Pancreas (tissue), 10 donors: ENCODE data around the gene PIAS4. TPM values are rescaled to one million over a fixed set of nuclear protein-coding genes. Genes with fewer than 3 reads are reported as not detected.
A peak's percentile ranks its signal among the peaks of the same experiment; 100 is the strongest.

ENCODE experiments used
- ATAC-seq, 4 donors: fragments of 200-7000 bp; cut with Tn5 transposase; one replicate each; pipeline versions ENCODE4 v1.8.0 to v1.9.1; 2020; ENCODE audit warnings: mild to moderate bottlenecking in 4 of 4, moderate library complexity in 4 of 4
- DNase-seq, 6 donors: peaks; one replicate each; pipeline ENCODE4 v3.0.0-alpha.2; 2020
- FAIRE-seq: peaks from 2 replicates; lab custom pipeline; 2012; peaks lifted over from hg19 to GRCh38; lab: Jason Lieb, UNC
- H3K27ac ChIP-seq, 4 donors: fragments of 200-600 bp; sonication (generic); 1 replicate in 3 of 4; 2 replicates in 1 of 4; pipeline versions ENCODE4 v1.5.0 to v1.8.0; 2020
- H3K27me3 ChIP-seq, 4 donors: fragments of 200-600 bp; one replicate each; pipeline ENCODE4 v1.8.0; 2021
- H3K36me3 ChIP-seq, 3 donors: fragments of 200-600 bp; sonication (generic) in 1 of 3; one replicate each; pipeline versions ENCODE4 v1.5.0 to v1.8.0; 2020 to 2021
- H3K4me1 ChIP-seq, 3 donors: fragments of 200-600 bp; one replicate each; pipeline ENCODE4 v1.8.0; 2021
- H3K4me3 ChIP-seq, 4 donors: fragments of 200-600 bp; sonication (generic) in 2 of 4; one replicate each; pipeline versions ENCODE4 v1.5.0 to v1.8.0; 2020 to 2021
- H3K9me3 ChIP-seq, 4 donors: fragments of 200-600 bp; one replicate each; pipeline ENCODE4 v1.8.0; 2021
- CTCF ChIP-seq, 4 donors: fragments of 200-600 bp; sonication (generic) in 3 of 4; IDR thresholded peaks; one replicate each; pipeline versions ENCODE4 v1.5.0 to v1.8.0; 2021; ENCODE audit warnings: antibody characterized with exemption in 4 of 4
- WGBS, 2 donors: extraction: QIAGEN DNeasy Blood & Tissue Kit; methylation state at CpG; one replicate each; pipeline ENCODE4 v1.1.7; 2013; 5-methylcytosine and 5-hydroxymethylcytosine counted together
- intact Hi-C, 3 donors: fragments of 100-400 bp; cut with DNase I; formaldehyde crosslinking; loops; one replicate each; pipeline versions ENCODE4 v1.11.1 to v1.14.2; 2022
- polyA plus RNA-seq, 2 donors: library from polyadenylated mRNA; stranded (reverse); fragments of 200-250 nt; gene quantifications; one replicate each; pipeline ENCODE4 v1.2.3, GENCODE V29; 2013
- total RNA-seq, 6 donors: library from RNA; stranded (reverse); fragmentation: NEBNext Ultra II Directional in 4 of 6; extraction: Animal tissue kit (Norgen Biotek cat#: 25700) in 4 of 6; gene quantifications; one replicate each; pipeline versions ENCODE4 v1.2.1 to v1.2.4, GENCODE V29; 2021 to 2023
- donor health status: healthy with polysubstance abuse.
- donor health status: DM: no; HTN: no; CAD: no; lungs with moderate emphysema.
- donor health status: DM: no; HTN: no; CAD: no.
- donor health status: control.
- donor health status: control.
- donor health status: Bipolar disorder and iron deficiency.
- donor health status: DM: yes; HTN: yes; CAD: no.
- donor health status: DM: no; HTN: no; CAD: no.
- donor health status: DM: no; HTN: no; CAD: no.
- donor health status: DM: yes; HTN: yes; CAD: no.

The PIAS4 gene
- total and polyA plus RNA-seq, 8 donors: 12.8 to 25.3 (median 15.4) TPM

GRCh38 chr19:4037301-4037949, 29.9 kb downstream of the PIAS4 start:
- intact Hi-C loops: no loop called here
- Histone ChIP-seq H3K36me3 (peaks cover 0 to 26% (median 0%) of the 10 kb centered on the region in 3 donors), H3K4me1 (peaks cover 3 to 5% (median 4%) of the 10 kb centered on the region in 3 donors), H3K27me3 (no peaks in the 10 kb centered on the region), H3K4me3 (no peak overlapping the region), H3K27ac (no peak overlapping the region), H3K9me3 (no peaks in the 10 kb centered on the region)
- no peak for ATAC-seq
- no peak for TF ChIP-seq CTCF (IDR thresholded peaks at IDR 0.05)
- 92% methylated on average over 53 to 54 of the region's 54 CpGs for WGBS, 2 donors
- DNase-seq: peak in 3 of 6 donors; percentile 6 to 60 (median 23)
- FAIRE-seq: no peak

DNA sequence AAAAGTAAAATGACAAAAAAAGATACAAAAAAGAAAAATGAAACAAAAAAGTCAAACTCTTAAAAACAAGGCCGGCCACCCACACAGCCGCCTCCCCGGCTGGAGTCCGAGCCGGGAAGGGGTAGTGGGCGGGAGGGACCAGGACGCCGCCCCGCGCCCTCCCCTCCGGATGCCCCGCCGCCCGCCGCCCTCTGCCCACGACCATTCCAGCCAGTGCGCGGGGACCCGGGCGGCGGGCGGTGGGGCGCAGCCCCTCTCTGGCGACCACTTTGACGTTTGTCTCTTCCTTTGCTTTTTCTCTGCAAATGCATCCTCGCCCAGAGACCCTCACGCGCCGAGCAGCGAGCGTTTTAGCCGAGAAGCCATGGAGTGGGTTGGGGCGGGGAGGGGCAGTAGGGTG, 30.5 kb downstream of the PIAS4 start:
- no peak for ATAC-seq
- no peak overlapping the region for H3K4me3 ChIP-seq

GRCh38 chr19:4038661-4039423, 31.3 kb downstream of the PIAS4 start:
- no peaks in the 10 kb centered on the region for H3K27me3 ChIP-seq
- peaks cover 10 to 14% (median 12%) of the 10 kb centered on the region in 3 donors for H3K4me1 ChIP-seq
- intact Hi-C loops: no loop called here
- FAIRE-seq (no peak), ATAC-seq (no peak), DNase-seq (peak in 2 of 6 donors; percentile 17 to 61)
- H3K4me3 ChIP-seq: no peak overlapping the region
- WGBS, 2 donors: 87 to 91% methylated on average over 39 to 40 of the region's 40 CpGs
- H3K27ac ChIP-seq: no peak overlapping the region
- H3K36me3 ChIP-seq: peaks cover 0 to 14% (median 0%) of the 10 kb centered on the region in 3 donors
- no peak for TF ChIP-seq CTCF (IDR thresholded peaks at IDR 0.05)
- no peaks in the 10 kb centered on the region for H3K9me3 ChIP-seq

More for the DNA sequence above, 30.5 kb downstream of the PIAS4 start:
- no peak for FAIRE-seq
- intact Hi-C loops: no loop called here
- no peaks in the 10 kb centered on the region for H3K27me3 ChIP-seq
- no peak for TF ChIP-seq CTCF (IDR thresholded peaks at IDR 0.05)
- WGBS, 2 donors: 92% methylated on average over 22 to 33 of the region's 33 CpGs
- H3K27ac ChIP-seq: no peak overlapping the region
- no peaks in the 10 kb centered on the region for H3K9me3 ChIP-seq
- H3K36me3 ChIP-seq: peaks cover 0 to 22% (median 0%) of the 10 kb centered on the region in 3 donors
- peaks cover 9 to 11% (median 10%) of the 10 kb centered on the region in 3 donors for H3K4me1 ChIP-seq
- DNase-seq: no peak

GRCh38 chr19:4042064-4042730, 34.7 kb downstream of the PIAS4 start:
- intact Hi-C loops: no loop called here
- DNase-seq (peak in 3 of 6 donors; percentile 33 to 61 (median 47)), FAIRE-seq (no peak), ATAC-seq (peak; percentile 26 to 67 (median 48))
- Histone ChIP-seq H3K27ac (peak overlapping the region; percentile 52 to 79 (median 60)), H3K4me3 (no peak overlapping the region), H3K27me3 (no peaks in the 10 kb centered on the region), H3K4me1 (peaks cover 10 to 14% (median 12%) of the 10 kb centered on the region in 3 donors), H3K36me3 (peaks cover 0 to 9% (median 0%) of the 10 kb centered on the region in 3 donors), H3K9me3 (no peaks in the 10 kb centered on the region)
- WGBS, 2 donors: 70 to 77% methylated on average over 14 of the region's 14 CpGs
- TF ChIP-seq CTCF (IDR thresholded peaks at IDR 0.05): no peak
